ENCODE measurements around the gene SOCS3.

DNA sequence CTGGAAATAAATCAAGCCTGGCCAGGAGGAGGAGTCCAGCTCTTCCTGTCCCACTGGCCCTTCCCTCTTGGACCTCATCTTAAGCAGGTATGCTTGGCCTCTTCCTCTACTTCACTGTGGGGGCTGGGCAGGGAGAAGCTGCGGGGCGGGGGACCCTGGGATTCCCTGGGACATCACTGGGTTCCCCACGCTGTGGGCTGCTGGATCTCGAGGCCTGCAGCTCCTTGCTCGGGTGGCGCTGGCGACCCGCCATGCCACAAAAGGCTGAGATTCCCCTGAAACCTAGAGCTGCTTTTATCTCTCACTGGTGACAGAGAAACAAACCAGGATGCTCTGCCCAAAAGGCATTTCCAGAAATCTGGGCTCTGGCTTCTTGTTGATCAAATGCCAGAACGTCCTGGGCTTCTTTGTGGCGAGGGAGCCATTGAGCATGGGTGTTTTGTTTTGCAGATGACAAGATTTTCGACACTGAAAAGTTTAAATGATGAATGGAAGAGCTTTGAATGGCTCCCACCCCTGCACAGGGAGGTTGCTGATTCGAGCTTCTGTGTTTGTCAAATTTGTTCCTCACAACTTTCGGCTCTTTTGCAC lies 10.0 kb upstream of the SOCS3 start:
- TF ChIP-seq POLR2A (IDR thresholded peaks at IDR 0.05): no peak
- TF ChIP-seq, protein P1, sequence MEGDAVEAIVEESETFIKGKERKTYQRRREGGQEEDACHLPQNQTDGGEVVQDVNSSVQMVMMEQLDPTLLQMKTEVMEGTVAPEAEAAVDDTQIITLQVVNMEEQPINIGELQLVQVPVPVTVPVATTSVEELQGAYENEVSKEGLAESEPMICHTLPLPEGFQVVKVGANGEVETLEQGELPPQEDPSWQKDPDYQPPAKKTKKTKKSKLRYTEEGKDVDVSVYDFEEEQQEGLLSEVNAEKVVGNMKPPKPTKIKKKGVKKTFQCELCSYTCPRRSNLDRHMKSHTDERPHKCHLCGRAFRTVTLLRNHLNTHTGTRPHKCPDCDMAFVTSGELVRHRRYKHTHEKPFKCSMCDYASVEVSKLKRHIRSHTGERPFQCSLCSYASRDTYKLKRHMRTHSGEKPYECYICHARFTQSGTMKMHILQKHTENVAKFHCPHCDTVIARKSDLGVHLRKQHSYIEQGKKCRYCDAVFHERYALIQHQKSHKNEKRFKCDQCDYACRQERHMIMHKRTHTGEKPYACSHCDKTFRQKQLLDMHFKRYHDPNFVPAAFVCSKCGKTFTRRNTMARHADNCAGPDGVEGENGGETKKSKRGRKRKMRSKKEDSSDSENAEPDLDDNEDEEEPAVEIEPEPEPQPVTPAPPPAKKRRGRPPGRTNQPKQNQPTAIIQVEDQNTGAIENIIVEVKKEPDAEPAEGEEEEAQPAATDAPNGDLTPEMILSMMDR (IDR thresholded peaks at IDR 0.05): no peak
